GM18511 (cell line): ENCODE results near the gene SULT4A1.

Source experiments
- ATAC-seq: cut with Tn5 transposase; IDR thresholded peaks from one replicate; pipeline ENCODE4 v1.9.1; 2021; ENCODE audit warnings: mild to moderate bottlenecking, moderate library complexity; ENCODE audit not compliant: unreplicated experiment

Gene SULT4A1

DNA sequence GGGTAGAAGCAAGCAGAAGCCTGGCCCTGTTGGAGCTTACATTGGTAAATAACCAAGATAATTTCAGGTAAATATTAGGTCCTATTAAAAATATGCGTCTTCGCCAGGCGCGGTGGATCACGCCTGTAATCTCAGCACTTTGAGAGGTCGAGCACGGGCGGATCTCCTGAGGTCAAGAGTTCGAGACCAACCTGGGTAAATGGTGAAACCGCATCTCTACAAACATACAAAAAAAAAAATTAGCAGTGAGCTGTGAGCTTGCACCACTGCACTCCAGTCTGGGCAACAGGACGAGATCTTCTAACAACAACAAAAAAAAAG, 529 bp upstream of the SULT4A1 start:
- no peak for ATAC-seq

DNA sequence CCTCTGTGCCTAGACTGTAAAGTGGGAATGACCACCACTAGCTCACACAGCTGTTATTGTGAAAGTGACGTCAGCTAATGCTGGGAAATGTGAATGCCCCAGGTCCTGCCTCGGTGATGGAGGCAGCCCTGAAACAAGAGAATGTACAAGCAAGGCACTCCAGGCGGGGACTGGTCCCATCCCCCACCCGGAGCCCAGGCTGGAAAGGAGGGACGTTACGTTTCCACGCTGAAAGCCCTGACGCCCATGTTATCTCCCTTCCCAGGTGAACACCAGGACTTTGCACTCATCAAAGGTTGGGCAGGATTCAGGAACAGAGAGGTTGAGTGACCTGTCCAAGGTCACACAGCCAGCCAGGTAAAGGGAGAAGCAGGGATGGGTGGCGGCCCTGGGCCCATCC, 784 bp downstream of the SULT4A1 start:
- no peak for ATAC-seq

DNA sequence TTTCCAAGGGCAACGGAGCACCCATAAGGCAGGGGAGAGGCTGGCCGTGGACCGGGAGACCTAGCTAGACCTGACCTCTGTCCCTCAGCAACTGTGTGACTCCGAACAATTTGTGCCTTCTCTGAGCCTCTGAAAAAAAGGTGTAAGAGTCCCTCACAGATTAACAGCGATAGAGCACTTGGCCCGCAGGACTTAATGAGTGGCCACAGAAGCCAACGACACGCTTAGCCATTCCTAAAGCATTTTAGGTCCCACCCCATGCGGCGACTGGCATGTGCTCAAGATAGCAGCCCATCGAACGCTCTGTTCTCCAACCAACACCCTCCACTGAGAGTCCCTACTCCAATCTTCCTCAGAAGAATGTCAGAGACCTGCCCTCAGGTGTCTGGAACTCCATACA, 1.5 kb downstream of the SULT4A1 start:
- ATAC-seq = no peak

DNA sequence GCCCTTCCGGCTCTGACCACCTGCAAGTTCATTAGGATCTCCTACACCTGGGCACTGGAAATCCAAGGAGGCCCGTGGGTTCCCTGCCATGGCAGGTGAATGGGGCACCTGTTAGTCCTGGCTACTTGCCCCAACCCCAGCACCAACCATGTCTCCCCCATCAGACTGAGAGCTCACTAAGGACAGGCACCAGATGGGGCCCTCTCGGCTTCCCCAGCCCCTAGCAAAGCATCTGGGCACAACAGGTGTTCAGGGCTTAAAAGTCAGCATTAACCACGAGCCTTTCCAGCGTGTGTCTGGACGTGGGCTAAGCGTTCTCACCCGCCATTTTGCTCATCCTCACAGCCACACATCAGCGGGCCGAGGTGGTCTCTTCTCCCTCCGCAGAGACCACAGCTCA, 2.2 kb downstream of the SULT4A1 start:
- ATAC-seq = no peak

DNA sequence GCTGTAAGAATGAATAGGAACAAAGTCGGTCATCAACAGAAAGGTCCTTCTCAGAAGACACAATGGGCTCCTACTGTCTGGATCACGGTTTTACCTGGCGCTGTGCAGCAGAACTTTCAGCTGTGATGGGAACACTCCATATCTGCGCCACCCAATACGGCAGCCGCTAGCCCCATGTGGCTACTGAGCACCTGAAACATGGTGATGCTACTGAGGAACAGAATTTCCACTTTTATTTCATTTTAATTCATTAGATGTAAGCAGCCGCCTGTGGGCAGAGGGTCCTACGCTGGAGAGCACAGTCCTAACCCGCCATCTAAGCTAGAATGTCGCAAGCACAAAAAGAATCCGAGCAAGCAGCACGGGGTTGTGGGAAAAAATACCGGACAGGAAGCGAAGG, 2.7 kb downstream of the SULT4A1 start:
- no peak for ATAC-seq

DNA sequence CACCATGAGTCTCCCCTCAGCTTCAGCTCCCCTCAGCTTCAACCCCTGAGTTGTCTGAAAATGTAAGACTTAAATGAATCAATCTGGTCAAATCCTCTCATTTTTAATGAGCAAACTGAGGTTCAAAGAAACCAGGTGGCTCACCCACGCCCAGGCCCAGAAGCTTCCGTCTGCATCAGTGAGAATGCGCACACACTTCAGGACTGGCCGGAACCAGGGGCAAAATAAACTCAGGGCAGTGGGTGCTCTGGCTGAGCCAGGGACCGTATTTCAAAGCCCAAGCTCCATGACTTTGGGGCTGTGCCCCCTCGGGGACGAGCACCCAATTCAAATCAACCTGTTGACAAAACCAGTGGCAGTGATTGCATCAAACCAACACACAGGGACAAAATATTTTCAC, 3.1 kb downstream of the SULT4A1 start:
- no peak for ATAC-seq

DNA sequence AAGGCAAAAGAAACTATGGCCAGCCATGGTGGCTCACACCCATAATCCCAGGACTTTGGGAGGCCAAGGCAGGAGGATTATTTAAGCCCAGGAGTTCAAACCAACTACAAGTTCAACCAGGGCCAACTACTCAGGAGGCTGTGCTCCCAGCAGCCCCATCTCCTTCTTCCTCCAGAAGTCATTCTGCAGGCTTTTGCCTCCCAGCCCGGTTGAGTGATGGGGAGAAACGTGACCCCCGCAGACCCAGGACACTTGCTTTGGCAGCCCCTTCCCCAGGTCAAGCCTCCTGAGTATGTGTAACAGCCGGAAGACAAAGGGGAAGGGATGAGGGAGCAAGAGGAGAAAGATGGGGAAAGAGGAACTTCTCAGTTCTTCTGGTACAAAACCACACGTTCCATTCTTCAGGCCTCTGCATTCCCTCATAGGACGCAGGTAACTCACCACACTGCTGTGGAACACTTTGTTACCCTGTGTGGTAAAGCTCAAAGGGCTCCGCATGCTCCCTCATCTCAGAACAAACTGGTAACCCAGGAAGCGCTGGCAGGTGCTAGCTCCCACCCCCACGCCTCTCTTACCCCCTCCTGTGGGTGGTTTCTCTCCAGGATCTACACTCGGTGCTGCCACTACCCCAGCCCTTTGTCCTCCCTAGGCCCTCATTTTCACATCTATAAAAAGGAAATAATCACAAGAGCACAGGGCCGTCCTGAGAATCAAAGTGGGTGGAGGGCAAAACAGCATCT, 4.0 kb downstream of the SULT4A1 start:
- ATAC-seq = no peak

DNA sequence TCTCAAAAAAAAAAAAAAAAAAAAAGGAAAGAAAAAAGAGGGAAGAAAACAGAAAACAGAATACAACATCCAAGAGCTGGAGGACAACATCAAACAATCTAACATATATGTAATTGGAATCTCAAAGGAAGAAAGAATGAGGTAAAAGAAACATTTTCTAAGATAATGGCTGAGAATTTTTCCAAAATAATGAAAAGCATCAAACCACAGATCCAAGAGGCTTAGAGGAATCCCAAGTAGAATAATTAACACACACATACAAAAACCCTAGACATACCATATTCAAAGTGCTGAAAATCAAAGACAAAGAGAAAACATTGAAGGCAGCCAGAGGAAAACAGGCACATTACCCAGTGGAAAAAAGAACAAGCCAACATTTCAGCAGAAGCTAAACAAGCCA, 4.9 kb downstream of the SULT4A1 start:
- ATAC-seq = no peak

DNA sequence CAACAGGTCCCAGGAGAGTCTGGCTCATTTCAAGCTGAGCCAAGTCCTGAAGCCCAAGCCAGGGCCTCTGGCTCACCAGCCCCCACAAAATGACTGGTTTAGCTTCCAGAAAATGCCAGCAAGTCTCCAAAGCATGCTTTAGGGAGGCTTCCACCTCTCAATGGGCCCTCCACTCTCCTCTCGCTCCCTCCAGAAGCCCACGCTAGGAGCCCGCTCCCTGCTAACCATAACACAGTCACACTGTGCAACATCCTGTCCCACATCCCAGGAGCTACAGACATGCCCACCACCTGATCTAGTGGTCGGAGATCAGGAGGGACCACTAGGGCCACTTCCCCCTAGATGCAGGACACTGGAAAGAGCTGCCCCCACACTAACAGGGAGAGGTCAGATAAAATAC, 6.9 kb downstream of the SULT4A1 start:
- ATAC-seq = no peak

DNA sequence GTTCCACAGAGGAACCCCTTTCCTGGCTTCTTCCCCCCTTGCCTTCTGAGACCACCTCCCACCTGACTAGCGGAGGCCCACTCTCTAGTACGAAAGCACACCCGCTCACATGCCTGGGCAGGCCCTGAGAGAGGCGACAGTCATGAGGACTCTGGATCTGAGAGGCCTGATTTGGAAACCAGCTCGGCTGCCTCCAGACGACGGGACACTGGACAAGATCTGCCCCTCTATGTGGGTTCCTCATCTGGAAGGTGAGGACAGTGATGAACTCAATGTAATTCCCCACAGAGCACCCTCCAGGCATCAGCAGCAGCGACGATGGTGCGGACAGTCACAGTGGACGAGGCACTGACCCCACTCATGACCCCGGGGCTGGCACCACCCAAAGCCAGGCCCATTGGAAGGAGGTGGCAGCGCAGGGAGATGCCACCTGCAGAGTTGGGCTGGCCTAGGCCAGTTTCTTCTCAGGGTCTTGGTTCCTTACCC, 7.5 kb downstream of the SULT4A1 start:
- no peak for ATAC-seq

DNA sequence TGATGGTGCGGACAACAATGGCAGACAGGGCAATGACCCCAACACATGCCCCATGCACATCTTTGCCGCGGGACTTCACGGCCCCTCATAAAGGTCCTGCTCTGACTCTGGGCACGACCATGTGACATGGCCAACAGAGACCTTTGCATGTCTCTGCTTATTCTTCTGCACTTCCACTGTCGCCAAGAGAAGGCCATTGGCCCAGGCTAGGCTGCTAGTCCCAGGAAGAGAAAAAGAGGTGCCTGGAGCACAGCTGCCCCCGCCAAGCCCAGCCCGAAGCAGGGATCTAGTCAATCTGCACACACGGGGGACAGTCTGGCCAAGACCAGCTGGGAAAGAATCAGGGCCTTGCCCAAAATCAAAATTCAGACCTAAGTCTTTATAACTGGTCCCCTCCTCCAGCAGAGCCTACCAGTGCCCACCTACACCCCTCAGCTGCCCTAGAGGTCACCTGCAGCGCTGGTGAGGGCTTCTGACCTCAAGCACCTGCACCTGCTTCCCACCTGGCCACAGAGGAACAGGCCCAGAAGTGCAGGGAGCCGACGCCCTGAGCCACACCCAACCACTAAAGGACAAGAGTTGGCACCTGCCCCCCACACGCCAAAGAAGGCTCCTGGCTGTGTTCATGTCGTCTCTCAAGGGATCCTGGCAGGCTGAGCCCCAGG, 8.1 kb downstream of the SULT4A1 start:
- ATAC-seq = no peak

DNA sequence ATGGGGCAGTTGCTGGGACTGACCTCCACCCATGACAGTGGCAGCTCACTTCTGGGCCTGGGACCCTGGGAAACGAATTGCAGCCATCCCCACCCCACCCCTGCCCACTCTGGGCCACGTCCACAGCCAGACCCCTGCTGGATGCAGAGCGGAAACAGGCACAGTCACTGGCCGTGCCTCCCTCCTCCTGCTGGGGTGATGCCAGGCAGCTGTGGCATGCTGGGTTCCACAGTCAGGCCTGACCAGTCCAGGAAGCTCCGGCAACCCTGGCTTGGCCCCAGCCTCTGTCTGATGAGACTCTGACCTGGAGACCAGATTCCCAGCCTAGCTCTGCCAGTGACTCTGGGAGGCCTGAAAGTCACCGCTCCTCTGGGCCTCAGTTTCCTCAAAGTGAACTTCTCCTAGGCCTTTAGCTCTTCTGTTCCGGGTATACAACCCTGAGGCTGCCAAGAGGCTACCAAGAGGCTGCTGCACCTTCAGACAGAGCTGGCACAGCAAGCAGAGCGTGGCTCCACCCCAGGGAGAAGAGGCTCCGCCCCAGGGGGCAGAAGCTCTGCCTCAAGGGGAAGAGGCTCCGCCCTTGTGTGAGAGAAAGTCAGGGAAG, 8.9 kb downstream of the SULT4A1 start:
- no peak for ATAC-seq

DNA sequence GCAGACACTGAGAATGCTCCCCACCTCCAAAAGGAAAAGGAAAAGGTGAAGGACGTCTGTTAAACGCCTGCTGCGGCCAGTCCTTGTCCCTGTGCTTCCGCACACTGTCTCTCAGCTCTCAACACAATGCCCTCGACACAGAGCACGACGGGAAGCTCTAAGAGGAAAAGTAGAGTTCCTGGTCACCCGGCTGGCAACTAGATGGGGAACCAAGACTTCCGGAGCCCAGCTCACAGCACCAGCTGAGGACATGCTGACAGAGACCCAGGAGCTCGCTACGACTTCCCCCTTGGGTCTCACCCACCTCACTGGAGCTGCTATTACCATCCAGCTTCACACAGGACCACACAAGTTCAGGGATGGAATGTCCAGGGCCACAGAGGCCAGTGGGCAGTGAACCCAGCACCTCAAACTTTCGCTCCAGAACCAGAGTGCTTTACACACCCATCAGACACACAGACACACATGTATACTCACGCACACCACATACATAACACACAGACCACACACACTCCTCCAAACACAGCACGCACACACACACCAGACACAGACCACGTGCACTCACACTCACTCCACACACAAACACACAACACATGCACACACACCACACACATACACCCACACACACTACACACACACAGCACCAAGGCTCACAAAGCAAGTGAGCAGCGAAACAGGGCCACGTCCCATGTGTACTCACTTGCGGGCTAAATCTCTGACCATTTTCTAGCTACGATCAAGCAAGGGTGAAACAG, 9.6 kb downstream of the SULT4A1 start:
- no peak for ATAC-seq

DNA sequence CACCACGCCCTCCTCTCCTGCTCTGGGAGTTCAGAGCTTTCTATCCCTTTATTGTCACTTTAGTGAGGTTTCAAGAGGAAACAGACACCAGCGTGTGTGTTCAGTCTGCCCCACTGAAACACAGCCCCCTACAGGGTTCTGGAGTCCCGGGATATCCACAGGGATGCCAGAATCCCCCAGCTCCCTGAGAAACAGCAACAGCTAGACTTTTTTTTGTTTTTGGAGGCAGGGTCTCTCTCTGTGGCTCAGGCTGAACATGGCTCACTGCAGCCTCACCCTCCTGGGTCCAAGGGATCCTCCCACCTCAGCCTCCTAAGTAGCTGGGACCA, 10.4 kb downstream of the SULT4A1 start:
- ATAC-seq = no peak

DNA sequence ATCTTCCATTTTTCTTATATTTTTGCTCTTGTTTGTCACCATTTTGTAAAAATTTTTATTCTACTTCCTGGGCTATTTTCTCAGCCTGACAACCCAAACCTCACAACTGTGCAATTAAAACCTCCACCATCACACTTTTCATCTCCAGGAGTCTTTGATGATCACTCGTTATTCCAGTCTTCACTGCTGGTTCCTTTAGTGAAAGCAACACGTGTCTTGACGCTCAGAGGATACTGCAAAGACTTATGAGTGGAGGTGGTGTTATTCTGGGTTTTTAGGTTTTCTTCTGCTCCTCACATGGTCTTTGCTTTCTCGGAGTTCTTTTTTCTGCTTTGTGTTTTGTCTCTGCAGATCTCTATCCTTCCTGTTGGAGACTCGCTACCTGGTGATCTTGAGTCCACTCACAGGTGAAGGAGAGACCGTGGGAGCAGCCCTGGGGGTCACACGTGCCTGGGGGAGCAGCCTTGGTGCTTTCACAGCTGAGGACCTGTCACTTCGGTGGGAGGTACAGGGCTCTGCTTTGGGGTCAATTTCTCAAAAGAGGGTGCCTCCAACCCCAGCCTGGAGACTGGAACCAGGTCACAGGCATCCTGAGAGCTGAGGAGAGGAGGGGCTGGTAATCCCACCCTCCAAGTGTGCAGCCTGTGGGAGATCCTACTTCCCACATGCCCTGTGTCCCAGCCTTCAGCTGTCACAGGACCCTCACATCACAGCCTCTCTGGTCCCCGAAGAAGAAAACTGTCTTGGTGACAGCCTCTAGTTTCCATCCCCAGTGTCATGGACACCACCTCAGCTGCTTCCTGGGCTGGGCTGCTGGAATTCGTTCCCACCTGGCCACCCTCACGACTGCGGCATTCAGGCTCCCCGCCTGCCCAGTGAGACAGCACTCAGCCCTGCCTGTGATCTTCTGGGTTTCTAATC, 11.0 kb downstream of the SULT4A1 start:
- no peak for ATAC-seq

DNA sequence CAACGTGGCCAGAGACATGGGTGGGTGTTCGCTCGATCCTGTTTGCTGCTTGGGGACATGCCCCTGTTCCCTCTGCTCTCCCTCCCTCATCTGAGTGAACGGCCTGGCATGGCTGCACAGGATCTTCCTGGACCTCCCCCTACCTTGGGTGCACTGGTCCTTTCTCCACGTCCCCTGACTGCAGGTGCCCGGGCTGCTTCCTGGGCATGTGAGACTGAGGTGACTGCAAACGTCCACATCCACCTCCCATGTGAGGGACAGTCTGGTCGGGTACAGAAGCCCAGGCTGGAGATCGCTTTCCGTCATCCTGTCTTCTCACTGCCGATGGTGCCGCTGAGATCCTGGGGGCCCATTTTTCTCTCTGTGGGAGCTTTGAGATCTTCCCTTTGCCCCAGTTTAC, 11.8 kb downstream of the SULT4A1 start:
- ATAC-seq = no peak

DNA sequence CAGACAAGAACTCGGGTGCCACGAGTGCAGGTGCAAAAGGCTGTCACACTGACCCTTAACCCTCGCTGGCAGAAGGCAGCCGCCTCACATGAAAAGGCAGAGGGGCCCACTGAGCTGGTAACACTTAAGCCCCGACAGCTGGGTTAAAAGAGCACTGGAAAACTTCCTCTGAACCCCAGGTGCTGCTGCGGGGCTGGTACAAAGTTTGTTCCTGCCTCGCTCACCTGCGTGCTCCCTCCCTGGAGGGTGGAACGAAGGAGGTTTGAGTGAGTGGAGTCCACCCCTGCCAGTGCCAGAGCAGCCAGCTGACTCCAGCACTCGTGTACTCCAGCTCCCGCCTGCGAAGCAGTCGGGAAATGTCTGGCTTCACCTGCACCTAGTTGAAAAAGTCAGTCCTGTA, 12.6 kb downstream of the SULT4A1 start:
- ATAC-seq = no peak

DNA sequence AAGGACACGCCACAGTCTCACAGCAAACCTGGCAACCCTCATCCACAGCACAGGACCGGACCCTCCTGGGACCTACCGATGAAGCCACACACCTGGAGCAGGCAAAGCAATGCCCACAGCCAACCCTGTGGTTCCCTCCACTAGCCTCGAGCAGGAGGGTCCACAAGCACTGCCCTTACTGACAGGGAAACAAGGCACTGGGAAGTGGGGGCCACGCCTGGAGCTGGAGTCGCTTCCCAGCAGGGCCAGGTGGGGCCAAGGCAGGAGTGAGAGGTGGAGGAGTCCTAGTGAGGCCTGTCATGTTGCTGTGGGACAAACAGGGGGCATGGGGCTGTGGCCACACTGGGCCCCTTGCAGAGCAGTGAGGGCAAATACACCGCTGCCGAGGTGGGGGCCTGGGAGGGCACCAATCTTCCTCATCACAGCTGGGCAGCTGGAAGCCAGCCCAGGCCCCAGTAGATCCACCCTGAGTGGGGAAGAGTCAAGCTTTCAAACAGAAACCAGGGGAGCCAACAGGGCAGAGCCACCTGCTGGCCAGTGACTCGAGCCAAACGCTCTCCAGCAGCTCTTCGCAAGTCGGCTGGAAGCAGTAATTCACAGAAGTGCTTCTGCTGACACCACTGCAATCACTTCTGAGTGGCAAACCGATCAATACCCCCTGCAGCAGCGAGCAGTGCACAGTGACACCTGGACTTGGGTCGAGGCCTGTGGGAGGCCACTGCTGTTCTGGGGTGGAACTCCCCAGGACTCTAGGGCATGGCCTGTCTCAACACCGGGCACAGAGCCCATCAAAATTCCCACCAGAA, 13.7 kb downstream of the SULT4A1 start:
- no peak for ATAC-seq

DNA sequence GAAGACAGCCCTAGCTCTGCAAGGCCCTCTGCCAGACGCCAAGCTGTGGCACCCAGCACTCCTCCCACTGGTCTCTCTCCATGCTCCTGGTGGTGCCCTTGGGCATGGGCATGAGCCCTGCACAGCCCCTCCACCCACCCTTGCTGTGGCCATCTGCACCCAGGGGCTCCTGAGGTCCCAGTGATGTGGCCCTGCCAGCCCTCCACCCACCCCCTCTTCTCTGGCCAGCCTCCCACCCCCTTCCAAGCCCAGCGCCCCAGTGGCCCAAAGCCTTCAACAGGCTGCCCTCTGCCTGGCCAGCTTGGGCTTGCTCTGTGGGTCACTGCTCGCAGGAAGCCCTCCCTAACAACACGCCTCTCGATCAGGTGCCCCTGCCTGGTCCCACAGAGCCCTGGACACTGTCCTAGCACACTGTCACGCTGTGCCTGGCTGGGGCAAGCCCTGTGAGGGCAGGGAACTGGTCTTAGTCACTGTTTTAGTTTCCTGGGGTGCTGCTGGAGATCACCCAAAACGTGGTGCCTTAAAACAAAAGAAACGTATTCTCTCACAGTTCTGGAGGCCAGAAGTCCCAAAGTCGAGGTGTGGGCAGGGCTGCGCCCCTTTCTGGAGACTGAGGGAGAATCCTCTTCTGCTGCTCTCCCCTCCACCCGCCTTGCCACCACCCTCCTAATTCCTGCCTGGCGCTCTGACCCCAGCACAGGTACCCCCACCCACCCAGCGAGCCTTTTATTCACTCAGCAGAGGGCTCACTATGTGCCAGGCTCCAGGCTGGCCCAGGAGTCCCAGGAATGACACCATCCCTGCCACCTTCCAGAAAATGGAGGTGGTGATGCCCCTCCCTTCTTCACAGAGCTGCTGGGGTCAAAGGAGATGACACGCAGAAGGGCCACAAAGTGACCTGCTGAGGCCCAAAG, 14.7 kb downstream of the SULT4A1 start:
- no peak for ATAC-seq
